ENCODE data around the gene ZMYND8. TPM values are rescaled to one million over a fixed set of nuclear protein-coding genes. Genes with fewer than 3 reads are reported as not detected.
A peak's percentile ranks its signal among the peaks of the same experiment; 100 is the strongest.

Gene ZMYND8
- total RNA-seq, 1 donor from 2014 or later: 86.0 TPM

GRCh38 chr20:47349365-47350180, 6.9 kb downstream of the ZMYND8 start:
- Mint-ChIP-seq H3K4me1 (peaks cover 3% of the 10 kb centered on the region), H3K4me3 (no peak overlapping the region), H3K9me3 (no peaks in the 10 kb centered on the region), H3K36me3 (ENCODE audit: low read depth) (peaks cover 15% of the 10 kb centered on the region), H3K27ac (ENCODE audit: unreplicated experiment) (no peak overlapping the region), H3K27me3 (ENCODE audit: low read depth) (no peaks in the 10 kb centered on the region)
- no peak for DNase-seq (ENCODE audit: low read depth, low spot score)
- no peak for TF ChIP-seq CTCF (conservative IDR thresholded peaks at IDR 0.05)

GRCh38 chr20:47348539-47349142, 7.9 kb downstream of the ZMYND8 start:
- no peak for TF ChIP-seq CTCF (conservative IDR thresholded peaks at IDR 0.05)
- H3K27ac Mint-ChIP-seq (ENCODE audit: unreplicated experiment): no peak overlapping the region
- H3K9me3 Mint-ChIP-seq: no peaks in the 10 kb centered on the region
- H3K4me3 Mint-ChIP-seq: no peak overlapping the region
- H3K27me3 Mint-ChIP-seq (ENCODE audit: low read depth): no peaks in the 10 kb centered on the region
- H3K4me1 Mint-ChIP-seq: peaks cover 7% of the 10 kb centered on the region
- H3K36me3 Mint-ChIP-seq (ENCODE audit: low read depth): peaks cover 17% of the 10 kb centered on the region
- no peak for DNase-seq (ENCODE audit: low read depth, low spot score)

- no peak for TF ChIP-seq CTCF (conservative IDR thresholded peaks at IDR 0.05)
- Mint-ChIP-seq H3K27me3 (ENCODE audit: low read depth) (no peaks in the 10 kb centered on the region), H3K4me1 (peaks cover 7% of the 10 kb centered on the region), H3K27ac (ENCODE audit: unreplicated experiment) (peak overlapping the region; percentile 88), H3K4me3 (peak overlapping the region; percentile 64), H3K9me3 (no peaks in the 10 kb centered on the region), H3K36me3 (ENCODE audit: low read depth) (peaks cover 17% of the 10 kb centered on the region)
- no peak for DNase-seq (ENCODE audit: low read depth, low spot score)
Measured at GRCh38 chr20:47347661-47348435, 8.7 kb downstream of the ZMYND8 start.

GRCh38 chr20:47346172-47346571, 10.3 kb downstream of the ZMYND8 start:
- Mint-ChIP-seq H3K4me1 (peaks cover 7% of the 10 kb centered on the region), H3K9me3 (no peaks in the 10 kb centered on the region), H3K27me3 (ENCODE audit: low read depth) (no peaks in the 10 kb centered on the region), H3K4me3 (peak overlapping the region; percentile 27), H3K27ac (ENCODE audit: unreplicated experiment) (peak overlapping the region; percentile 96), H3K36me3 (ENCODE audit: low read depth) (peaks cover 17% of the 10 kb centered on the region)
- no peak for TF ChIP-seq CTCF (conservative IDR thresholded peaks at IDR 0.05)
- no peak for DNase-seq (ENCODE audit: low read depth, low spot score)

- H3K4me1 Mint-ChIP-seq: peaks cover 12% of the 10 kb centered on the region
- no peaks in the 10 kb centered on the region for H3K27me3 Mint-ChIP-seq (ENCODE audit: low read depth)
- no peak overlapping the region for H3K4me3 Mint-ChIP-seq
- no peak for DNase-seq (ENCODE audit: low read depth, low spot score)
- no peak for TF ChIP-seq CTCF (conservative IDR thresholded peaks at IDR 0.05)
- H3K27ac Mint-ChIP-seq (ENCODE audit: unreplicated experiment): peak overlapping the region; percentile 91
- peaks cover 19% of the 10 kb centered on the region for H3K36me3 Mint-ChIP-seq (ENCODE audit: low read depth)
- no peaks in the 10 kb centered on the region for H3K9me3 Mint-ChIP-seq
Measured at GRCh38 chr20:47345214-47345613, 11.3 kb downstream of the ZMYND8 start.

Measured in neural crest cell (in vitro differentiated cells).